Peyer's patch (tissue), 4 donors: ENCODE data around the gene ATP11A. TPM values are rescaled to one million over a fixed set of nuclear protein-coding genes. Genes with fewer than 3 reads are reported as not detected.
A peak's percentile ranks its signal among the peaks of the same experiment; 100 is the strongest.

Source experiments
- DNase-seq, 3 donors: peaks; one replicate each; pipeline ENCODE4 v3.0.0-alpha.2; 2017 to 2019
- H3K27ac ChIP-seq, 4 donors: fragments of 200-600 bp; sonication (generic); one replicate each; pipeline ENCODE4 v1.5.1; 2016 to 2019
- H3K27me3 ChIP-seq, 2 donors: fragments of 200-600 bp; sonication (generic); one replicate each; pipeline ENCODE4 v1.5.1; 2019
- H3K36me3 ChIP-seq, 3 donors: fragments of 200-600 bp; sonication (generic); one replicate each; pipeline ENCODE4 v1.5.1; 2016 to 2019
- H3K4me1 ChIP-seq, 4 donors: fragments of 200-600 bp; sonication (generic); one replicate each; pipeline ENCODE4 v1.5.1; 2016 to 2019
- H3K4me3 ChIP-seq, 4 donors: fragments of 200-600 bp; sonication (generic); 1 replicate in 3 of 4; 2 replicates in 1 of 4; pipeline ENCODE4 v1.5.1; 2016 to 2019; ENCODE audit warnings: mild to moderate bottlenecking in 1 of 4
- H3K9me3 ChIP-seq, 4 donors: fragments of 200-600 bp; sonication (generic); one replicate each; pipeline ENCODE4 v1.5.1; 2016 to 2019; ENCODE audit warnings: mild to moderate bottlenecking in 1 of 4
- CTCF ChIP-seq, 6 experiments: fragments of 450-650 bp in 4 of 6; fragments of 200-600 bp in 2 of 6; sonication (generic) in 1 of 6; IDR thresholded peaks; one replicate each; pipeline ENCODE4 v1.5.1; 2017 to 2019; ENCODE audit warnings: antibody characterized with exemption in 6 of 6, mild to moderate bottlenecking in 3 of 6, moderate library complexity in 1 of 6
- POLR2A ChIP-seq, 2 donors: fragments of 450-650 bp; IDR thresholded peaks; one replicate each; pipeline ENCODE4 v1.5.1; 2017; ENCODE audit warnings: antibody characterized with exemption in 2 of 2, mild to moderate bottlenecking in 2 of 2, moderate library complexity in 2 of 2
- total RNA-seq, 4 donors: library from RNA; depleted of rRNA; stranded (reverse); fragments of >200 nt; gene quantifications; one replicate each; pipeline ENCODE4 v1.1.0, GENCODE V29; 2016

The ATP11A gene
- total RNA-seq, 4 donors from 2014 or later, result 33.1 to 64.2 (median 53.7) TPM

- H3K27me3 ChIP-seq, result no peaks in the 10 kb centered on the region
- H3K27ac ChIP-seq, result no peak overlapping the region
- TF ChIP-seq POLR2A (IDR thresholded peaks at IDR 0.05) (no peak), CTCF (IDR thresholded peaks at IDR 0.05) (no peak)
- peak in 1 of 3 donors; percentile 25 for DNase-seq
- H3K36me3 ChIP-seq, result peaks cover 0 to 59% (median 0%) of the 10 kb centered on the region in 3 donors
- H3K4me3 ChIP-seq, result no peak overlapping the region
- H3K4me1 ChIP-seq, result no peaks in the 10 kb centered on the region
- H3K9me3 ChIP-seq, result no peaks in the 10 kb centered on the region
Observed at GRCh38 chr13:112826565-112826964, 136.7 kb downstream of the ATP11A start.

- Histone ChIP-seq H3K36me3 (peaks cover 0 to 71% (median 0%) of the 10 kb centered on the region in 3 donors), H3K4me1 (no peaks in the 10 kb centered on the region), H3K27me3 (no peaks in the 10 kb centered on the region), H3K4me3 (no peak overlapping the region), H3K27ac (no peak overlapping the region), H3K9me3 (no peaks in the 10 kb centered on the region)
- TF ChIP-seq CTCF (IDR thresholded peaks at IDR 0.05), result no peak
- TF ChIP-seq POLR2A (IDR thresholded peaks at IDR 0.05), result no peak
- DNase-seq, result peak in 1 of 3 donors; percentile 11
Observed at GRCh38 chr13:112828082-112828699, 138.4 kb downstream of the ATP11A start.

- TF ChIP-seq CTCF (IDR thresholded peaks at IDR 0.05), result no peak
- no peak for TF ChIP-seq POLR2A (IDR thresholded peaks at IDR 0.05)
- DNase-seq, result peak in 2 of 3 donors; percentile 25 to 30
- Histone ChIP-seq H3K27ac (no peak overlapping the region), H3K4me1 (no peaks in the 10 kb centered on the region), H3K36me3 (peaks cover 0 to 71% (median 0%) of the 10 kb centered on the region in 3 donors), H3K4me3 (no peak overlapping the region), H3K27me3 (no peaks in the 10 kb centered on the region), H3K9me3 (no peaks in the 10 kb centered on the region)
Observed at GRCh38 chr13:112828756-112829155, 138.9 kb downstream of the ATP11A start.

DNA sequence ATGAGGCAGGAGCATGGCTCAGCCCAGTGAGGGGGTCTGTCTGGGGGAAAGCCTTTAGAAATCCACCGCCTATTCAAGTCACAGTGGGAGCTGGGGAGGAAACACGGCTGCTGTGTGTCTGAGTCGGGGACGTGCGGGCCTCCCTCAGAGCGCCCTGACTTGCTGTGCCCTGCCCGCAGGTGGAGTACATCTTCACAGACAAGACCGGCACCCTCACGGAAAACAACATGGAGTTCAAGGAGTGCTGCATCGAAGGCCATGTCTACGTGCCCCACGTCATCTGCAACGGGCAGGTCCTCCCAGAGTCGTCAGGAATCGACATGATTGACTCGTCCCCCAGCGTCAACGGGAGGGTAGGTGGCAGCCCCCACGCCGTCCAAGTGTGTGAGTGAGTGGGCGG lies 141.4 kb downstream of the ATP11A start:
- peaks cover 0 to 72% (median 0%) of the 10 kb centered on the region in 3 donors for H3K36me3 ChIP-seq
- DNase-seq, result peak in 2 of 3 donors; percentile 33
- no peak overlapping the region for H3K4me3 ChIP-seq
- no peaks in the 10 kb centered on the region for H3K27me3 ChIP-seq
- H3K9me3 ChIP-seq, result no peaks in the 10 kb centered on the region
- TF ChIP-seq CTCF (IDR thresholded peaks at IDR 0.05), result no peak
- TF ChIP-seq POLR2A (IDR thresholded peaks at IDR 0.05), result no peak
- no peak overlapping the region for H3K27ac ChIP-seq
- H3K4me1 ChIP-seq, result no peaks in the 10 kb centered on the region

GRCh38 chr13:112831801-112832200 lies 142.0 kb downstream of the ATP11A start:
- peak in 1 of 3 donors; percentile 9 for DNase-seq
- no peak overlapping the region for H3K4me3 ChIP-seq
- TF ChIP-seq POLR2A (IDR thresholded peaks at IDR 0.05), result no peak
- TF ChIP-seq CTCF (IDR thresholded peaks at IDR 0.05), result no peak
- H3K4me1 ChIP-seq, result no peaks in the 10 kb centered on the region
- peaks cover 0 to 66% (median 0%) of the 10 kb centered on the region in 3 donors for H3K36me3 ChIP-seq
- no peak overlapping the region for H3K27ac ChIP-seq
- no peaks in the 10 kb centered on the region for H3K27me3 ChIP-seq
- H3K9me3 ChIP-seq, result no peaks in the 10 kb centered on the region
